ENCODE measurements around the gene IRF2BP2. TPM values are rescaled to one million over a fixed set of nuclear protein-coding genes. Genes with fewer than 3 reads are reported as not detected.

The IRF2BP2 gene
- total and polyA plus RNA-seq, 2 of the 13 experiments (the other 11 are each of a cell fraction or from before 2014, with no cell fraction given) = 140 to 147 TPM

- TF ChIP-seq, protein P1, sequence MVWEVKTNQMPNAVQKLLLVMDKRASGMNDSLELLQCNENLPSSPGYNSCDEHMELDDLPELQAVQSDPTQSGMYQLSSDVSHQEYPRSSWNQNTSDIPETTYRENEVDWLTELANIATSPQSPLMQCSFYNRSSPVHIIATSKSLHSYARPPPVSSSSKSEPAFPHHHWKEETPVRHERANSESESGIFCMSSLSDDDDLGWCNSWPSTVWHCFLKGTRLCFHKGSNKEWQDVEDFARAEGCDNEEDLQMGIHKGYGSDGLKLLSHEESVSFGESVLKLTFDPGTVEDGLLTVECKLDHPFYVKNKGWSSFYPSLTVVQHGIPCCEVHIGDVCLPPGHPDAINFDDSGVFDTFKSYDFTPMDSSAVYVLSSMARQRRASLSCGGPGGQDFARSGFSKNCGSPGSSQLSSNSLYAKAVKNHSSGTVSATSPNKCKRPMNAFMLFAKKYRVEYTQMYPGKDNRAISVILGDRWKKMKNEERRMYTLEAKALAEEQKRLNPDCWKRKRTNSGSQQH (CRISPR knock-in tag; IDR thresholded peaks at IDR 0.05; ENCODE audit: low read depth) = no peak
These were observed 44.8 kb downstream of the IRF2BP2 start (continued) for GRCh38 chr1:234565132-234565531.

DNA sequence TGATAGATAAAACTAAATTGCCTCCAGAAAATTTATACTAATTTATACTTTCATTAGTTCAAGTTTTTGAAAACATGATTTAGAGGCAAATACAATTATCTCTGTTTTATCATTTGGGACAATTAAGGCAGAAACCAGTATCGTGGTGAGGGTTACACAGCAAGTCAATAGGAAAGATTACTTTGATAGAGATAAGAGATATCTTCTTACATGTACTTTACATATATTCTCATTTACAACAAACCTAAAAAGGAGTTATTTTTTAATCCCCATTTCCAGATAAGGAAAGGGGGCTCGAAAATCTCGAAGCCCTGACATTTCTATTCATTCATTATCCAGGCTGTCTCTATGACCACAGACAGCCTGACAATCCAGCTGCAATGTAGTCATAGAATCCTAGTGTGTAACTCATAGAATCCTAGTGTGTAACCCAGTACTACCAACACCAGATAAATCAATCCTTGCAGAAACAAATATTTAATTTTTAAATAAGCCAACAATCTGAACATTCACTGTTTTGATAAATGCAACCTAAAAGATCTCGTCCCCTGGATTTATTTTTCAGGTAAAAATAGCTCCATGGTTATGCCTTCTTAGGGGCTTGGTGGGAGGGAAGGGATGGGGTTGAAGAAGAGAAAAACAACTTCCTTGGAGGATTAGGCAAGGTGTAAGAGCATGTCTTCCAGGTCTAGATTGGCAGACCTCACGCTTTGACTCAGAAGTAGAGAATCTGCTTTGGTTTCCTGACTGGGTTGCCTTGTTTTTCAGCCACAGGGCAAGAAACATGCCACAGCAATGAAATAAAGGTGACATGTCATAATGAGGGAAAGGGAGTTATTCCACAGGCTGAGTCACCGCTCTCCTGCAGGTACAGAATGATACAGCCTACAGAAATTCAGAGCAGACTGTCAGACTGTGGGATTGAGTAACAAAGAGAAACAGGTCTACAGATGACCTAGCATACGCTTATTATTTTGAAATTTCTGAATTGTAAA lies 45.6 kb downstream of the IRF2BP2 start:
- no TSS peak for BruUV-seq (replicated peaks)
- Histone ChIP-seq H3K27me3 (ENCODE audit: control insufficient read depth in 1 of 2, insufficient read depth in 2 of 2, low read length in 2 of 2) (no peaks in the 10 kb centered on the region), H3K27ac (ENCODE audit: extremely low read length, insufficient read depth, low read length) (no peak overlapping the region), H4K20me1 (ENCODE audit: insufficient read depth, low read length) (no peaks in the 10 kb centered on the region), H3K9me3 (ENCODE audit: low read length) (no peaks in the 10 kb centered on the region), H2AFZ (ENCODE audit: low read length) (no peak overlapping the region), H3K36me3 (replicated peaks in 1 of 2; ENCODE audit: control insufficient read depth in 1 of 2, insufficient read depth in 2 of 2, low read length in 2 of 2) (no peaks in the 10 kb centered on the region), H3K4me3 (replicated peaks in 1 of 3; ENCODE audit: insufficient read depth in 1 of 3, low read depth in 2 of 3, low read length in 3 of 3) (no peak overlapping the region), H3K79me2 (ENCODE audit: insufficient read depth, low read length) (no peaks in the 10 kb centered on the region), H3K4me1 (ENCODE audit: insufficient read depth, low read length) (peaks cover 53% of the 10 kb centered on the region), H3K4me2 (ENCODE audit: low read depth, low read length) (no peak overlapping the region), H3K9ac (ENCODE audit: insufficient read depth, low read depth, low read length) (no peak overlapping the region)
- DNase-seq (ENCODE audit: low spot score) = peak; percentile 66
- POLR2A ChIA-PET = no interaction called here
- ATAC-seq = peak; percentile 59
- in situ Hi-C loops (cut with HindIII; ENCODE audit: extremely low pct_ligation_motif_present, low pct_unique_long_range_greater_than_20kb) (no loop called here), intact Hi-C loops (cut with micrococcal nuclease; ENCODE audit: unreplicated experiment) (loop anchor here (2.0 to 5.0 kb wide), 2 partner anchors 16 to 62 kb away; no protein-coding TSS in a partner anchor)
- no peak for FAIRE-seq
- CTCF ChIA-PET (ENCODE audit: low intra/inter-chr PET ratio, low total read pairs) = no interaction called here
- WGBS (ENCODE audit: low lambda C conversion rate) = 20% methylated on average over 7 of the region's 7 CpGs
- TF ChIP-seq SATB2 (CRISPR knock-in tag; IDR thresholded peaks at IDR 0.05) = no peak
- TF ChIP-seq, protein P2, sequence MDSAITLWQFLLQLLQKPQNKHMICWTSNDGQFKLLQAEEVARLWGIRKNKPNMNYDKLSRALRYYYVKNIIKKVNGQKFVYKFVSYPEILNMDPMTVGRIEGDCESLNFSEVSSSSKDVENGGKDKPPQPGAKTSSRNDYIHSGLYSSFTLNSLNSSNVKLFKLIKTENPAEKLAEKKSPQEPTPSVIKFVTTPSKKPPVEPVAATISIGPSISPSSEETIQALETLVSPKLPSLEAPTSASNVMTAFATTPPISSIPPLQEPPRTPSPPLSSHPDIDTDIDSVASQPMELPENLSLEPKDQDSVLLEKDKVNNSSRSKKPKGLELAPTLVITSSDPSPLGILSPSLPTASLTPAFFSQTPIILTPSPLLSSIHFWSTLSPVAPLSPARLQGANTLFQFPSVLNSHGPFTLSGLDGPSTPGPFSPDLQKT (CRISPR knock-in tag; IDR thresholded peaks at IDR 0.05; ENCODE audit: borderline replicate concordance) = no peak
- no peak for TF ChIP-seq SKIL (CRISPR knock-in tag; IDR thresholded peaks at IDR 0.05; ENCODE audit: borderline replicate concordance)
- no peak for TF ChIP-seq DNMT1 (CRISPR knock-in tag; IDR thresholded peaks at IDR 0.05)
- TF ChIP-seq SAP130 (CRISPR knock-in tag; IDR thresholded peaks at IDR 0.05; ENCODE audit: low read depth) = peak; percentile 31; the same call in 1 of the 2 replicates
- TF ChIP-seq HNF4G (IDR thresholded peaks at IDR 0.05; ENCODE audit: borderline replicate concordance, low read depth, low read length) = no peak
- TF ChIP-seq HNF4G (CRISPR knock-in tag; IDR thresholded peaks at IDR 0.05; ENCODE audit: borderline replicate concordance, low read depth) = no peak
- TF ChIP-seq ZBTB39 (CRISPR knock-in tag; IDR thresholded peaks at IDR 0.05) = no peak
- 0 out of 2 replicates have a peak, but pooled peaks have one; percentile 10 for TF ChIP-seq MAFF (IDR thresholded peaks at IDR 0.05; ENCODE audit: low read depth, low read length)
- TF ChIP-seq PHF20 (CRISPR knock-in tag; IDR thresholded peaks at IDR 0.05) = no peak
- peak; percentile 28; the same call in 1 of the 2 replicates for TF ChIP-seq HMG20A (CRISPR knock-in tag; IDR thresholded peaks at IDR 0.05; ENCODE audit: borderline replicate concordance)
- no peak for TF ChIP-seq ZNF766 (CRISPR knock-in tag; IDR thresholded peaks at IDR 0.05; ENCODE audit: borderline replicate concordance)
- no peak for TF ChIP-seq SP4 (CRISPR knock-in tag; IDR thresholded peaks at IDR 0.05)
- no peak for TF ChIP-seq ARNT2 (CRISPR knock-in tag; IDR thresholded peaks at IDR 0.05; ENCODE audit: low read depth)

Data from HepG2 (cell line).